ENCODE data around the gene SARDH. TPM values are rescaled to one million over a fixed set of nuclear protein-coding genes. Genes with fewer than 3 reads are reported as not detected.

Gene SARDH
- total and polyA plus RNA-seq, 2 of the 13 experiments (the other 11 are each of a cell fraction or from before 2014, with no cell fraction given) = 11.6 to 34.9 TPM

DNA sequence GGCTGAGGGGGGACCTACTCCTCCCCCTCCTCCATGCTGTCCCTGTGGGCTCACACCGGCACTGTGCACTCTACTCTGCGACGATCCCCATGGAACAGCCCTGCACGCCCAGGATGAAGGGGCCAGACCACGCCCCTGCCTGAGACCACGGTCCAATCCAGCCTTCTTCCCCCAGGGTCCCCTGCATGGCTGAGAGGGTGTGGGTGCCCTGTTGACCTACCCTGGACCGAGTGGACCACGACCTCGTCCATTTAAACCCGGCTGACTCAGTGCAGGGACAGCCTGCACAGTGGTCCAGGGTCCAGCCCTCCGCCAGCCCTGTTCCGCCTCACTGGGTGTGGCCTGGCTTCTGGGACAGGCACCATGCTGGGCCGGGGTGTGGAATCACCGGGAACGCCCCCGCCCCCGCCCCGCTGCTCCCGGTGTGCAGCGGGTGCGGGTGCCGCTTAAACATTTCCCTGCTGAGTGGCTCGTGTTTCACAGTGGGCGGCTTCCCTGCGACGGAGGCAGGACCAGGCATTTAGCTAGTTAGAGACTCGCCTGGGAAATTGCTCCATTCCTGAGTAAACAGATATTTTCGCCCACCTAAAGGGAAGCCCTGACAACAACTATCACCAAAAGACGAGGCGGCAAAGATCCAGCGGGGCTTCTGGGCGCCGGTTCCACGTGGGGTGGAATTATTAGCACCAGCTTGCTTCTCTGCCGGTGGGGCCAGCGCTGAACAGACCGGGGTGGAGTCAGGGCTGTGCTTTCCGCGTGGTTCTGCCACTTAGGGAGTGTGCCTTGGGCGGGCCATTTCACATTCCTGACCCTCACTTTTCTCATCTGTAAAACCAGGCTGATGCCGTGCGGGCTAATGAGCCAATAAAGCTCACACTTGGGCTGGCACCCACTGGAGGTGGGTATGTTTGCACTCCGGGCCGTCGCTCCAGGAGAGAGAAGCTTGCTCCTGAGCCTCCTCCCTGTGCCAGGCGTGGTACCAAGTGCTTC, 79.4 kb downstream of the SARDH start (continued):
- TF ChIP-seq, protein P1, sequence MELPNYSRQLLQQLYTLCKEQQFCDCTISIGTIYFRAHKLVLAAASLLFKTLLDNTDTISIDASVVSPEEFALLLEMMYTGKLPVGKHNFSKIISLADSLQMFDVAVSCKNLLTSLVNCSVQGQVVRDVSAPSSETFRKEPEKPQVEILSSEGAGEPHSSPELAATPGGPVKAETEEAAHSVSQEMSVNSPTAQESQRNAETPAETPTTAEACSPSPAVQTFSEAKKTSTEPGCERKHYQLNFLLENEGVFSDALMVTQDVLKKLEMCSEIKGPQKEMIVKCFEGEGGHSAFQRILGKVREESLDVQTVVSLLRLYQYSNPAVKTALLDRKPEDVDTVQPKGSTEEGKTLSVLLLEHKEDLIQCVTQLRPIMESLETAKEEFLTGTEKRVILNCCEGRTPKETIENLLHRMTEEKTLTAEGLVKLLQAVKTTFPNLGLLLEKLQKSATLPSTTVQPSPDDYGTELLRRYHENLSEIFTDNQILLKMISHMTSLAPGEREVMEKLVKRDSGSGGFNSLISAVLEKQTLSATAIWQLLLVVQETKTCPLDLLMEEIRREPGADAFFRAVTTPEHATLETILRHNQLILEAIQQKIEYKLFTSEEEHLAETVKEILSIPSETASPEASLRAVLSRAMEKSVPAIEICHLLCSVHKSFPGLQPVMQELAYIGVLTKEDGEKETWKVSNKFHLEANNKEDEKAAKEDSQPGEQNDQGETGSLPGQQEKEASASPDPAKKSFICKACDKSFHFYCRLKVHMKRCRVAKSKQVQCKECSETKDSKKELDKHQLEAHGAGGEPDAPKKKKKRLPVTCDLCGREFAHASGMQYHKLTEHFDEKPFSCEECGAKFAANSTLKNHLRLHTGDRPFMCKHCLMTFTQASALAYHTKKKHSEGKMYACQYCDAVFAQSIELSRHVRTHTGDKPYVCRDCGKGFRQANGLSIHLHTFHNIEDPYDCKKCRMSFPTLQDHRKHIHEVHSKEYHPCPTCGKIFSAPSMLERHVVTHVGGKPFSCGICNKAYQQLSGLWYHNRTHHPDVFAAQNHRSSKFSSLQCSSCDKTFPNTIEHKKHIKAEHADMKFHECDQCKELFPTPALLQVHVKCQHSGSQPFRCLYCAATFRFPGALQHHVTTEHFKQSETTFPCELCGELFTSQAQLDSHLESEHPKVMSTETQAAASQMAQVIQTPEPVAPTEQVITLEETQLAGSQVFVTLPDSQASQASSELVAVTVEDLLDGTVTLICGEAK (IDR thresholded peaks at IDR 0.05) = no peak
- TF ChIP-seq, protein P1 (CRISPR knock-in tag; IDR thresholded peaks at IDR 0.05) = 0 out of 2 replicates have a peak, but pooled peaks have one; percentile 3
- peak; percentile 40; the same call in 1 of the 2 replicates for TF ChIP-seq ZFX (CRISPR knock-in tag; IDR thresholded peaks at IDR 0.05; ENCODE audit: low read depth)
- TF ChIP-seq, protein P2, sequence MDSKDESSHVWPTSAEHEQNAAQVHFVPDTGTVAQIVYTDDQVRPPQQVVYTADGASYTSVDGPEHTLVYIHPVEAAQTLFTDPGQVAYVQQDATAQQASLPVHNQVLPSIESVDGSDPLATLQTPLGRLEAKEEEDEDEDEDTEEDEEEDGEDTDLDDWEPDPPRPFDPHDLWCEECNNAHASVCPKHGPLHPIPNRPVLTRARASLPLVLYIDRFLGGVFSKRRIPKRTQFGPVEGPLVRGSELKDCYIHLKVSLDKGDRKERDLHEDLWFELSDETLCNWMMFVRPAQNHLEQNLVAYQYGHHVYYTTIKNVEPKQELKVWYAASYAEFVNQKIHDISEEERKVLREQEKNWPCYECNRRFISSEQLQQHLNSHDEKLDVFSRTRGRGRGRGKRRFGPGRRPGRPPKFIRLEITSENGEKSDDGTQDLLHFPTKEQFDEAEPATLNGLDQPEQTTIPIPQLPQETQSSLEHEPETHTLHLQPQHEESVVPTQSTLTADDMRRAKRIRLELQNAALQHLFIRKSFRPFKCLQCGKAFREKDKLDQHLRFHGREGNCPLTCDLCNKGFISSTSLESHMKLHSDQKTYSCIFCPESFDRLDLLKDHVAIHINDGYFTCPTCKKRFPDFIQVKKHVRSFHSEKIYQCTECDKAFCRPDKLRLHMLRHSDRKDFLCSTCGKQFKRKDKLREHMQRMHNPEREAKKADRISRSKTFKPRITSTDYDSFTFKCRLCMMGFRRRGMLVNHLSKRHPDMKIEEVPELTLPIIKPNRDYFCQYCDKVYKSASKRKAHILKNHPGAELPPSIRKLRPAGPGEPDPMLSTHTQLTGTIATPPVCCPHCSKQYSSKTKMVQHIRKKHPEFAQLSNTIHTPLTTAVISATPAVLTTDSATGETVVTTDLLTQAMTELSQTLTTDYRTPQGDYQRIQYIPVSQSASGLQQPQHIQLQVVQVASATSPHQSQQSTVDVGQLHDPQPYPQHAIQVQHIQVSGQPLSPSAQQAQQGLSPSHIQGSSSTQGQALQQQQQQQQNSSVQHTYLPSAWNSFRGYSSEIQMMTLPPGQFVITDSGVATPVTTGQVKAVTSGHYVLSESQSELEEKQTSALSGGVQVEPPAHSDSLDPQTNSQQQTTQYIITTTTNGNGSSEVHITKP (CRISPR knock-in tag; IDR thresholded peaks at IDR 0.05; ENCODE audit: low read depth) = 0 out of 2 replicates have a peak, but pooled peaks have one; percentile 26
- no peak for TF ChIP-seq JUND (CRISPR knock-in tag; IDR thresholded peaks at IDR 0.05)
- no peak for TF ChIP-seq ZNF30 (CRISPR knock-in tag; IDR thresholded peaks at IDR 0.05)
- no peak; the same call in 1 of the 2 replicates for TF ChIP-seq ZNF350 (CRISPR knock-in tag; IDR thresholded peaks at IDR 0.05; ENCODE audit: borderline replicate concordance, low read depth)
- no peak for TF ChIP-seq HHEX (CRISPR knock-in tag; IDR thresholded peaks at IDR 0.05)
- no peak for TF ChIP-seq PLRG1 (conservative IDR thresholded peaks at IDR 0.05)
- TF ChIP-seq, protein P3, sequence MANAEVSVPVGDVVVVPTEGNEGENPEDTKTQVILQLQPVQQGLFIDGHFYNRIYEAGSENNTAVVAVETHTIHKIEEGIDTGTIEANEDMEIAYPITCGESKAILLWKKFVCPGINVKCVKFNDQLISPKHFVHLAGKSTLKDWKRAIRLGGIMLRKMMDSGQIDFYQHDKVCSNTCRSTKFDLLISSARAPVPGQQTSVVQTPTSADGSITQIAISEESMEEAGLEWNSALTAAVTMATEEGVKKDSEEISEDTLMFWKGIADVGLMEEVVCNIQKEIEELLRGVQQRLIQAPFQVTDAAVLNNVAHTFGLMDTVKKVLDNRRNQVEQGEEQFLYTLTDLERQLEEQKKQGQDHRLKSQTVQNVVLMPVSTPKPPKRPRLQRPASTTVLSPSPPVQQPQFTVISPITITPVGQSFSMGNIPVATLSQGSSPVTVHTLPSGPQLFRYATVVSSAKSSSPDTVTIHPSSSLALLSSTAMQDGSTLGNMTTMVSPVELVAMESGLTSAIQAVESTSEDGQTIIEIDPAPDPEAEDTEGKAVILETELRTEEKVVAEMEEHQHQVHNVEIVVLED (CRISPR knock-in tag; IDR thresholded peaks at IDR 0.05; ENCODE audit: borderline replicate concordance) = peak; percentile 59
- TF ChIP-seq, protein P4, sequence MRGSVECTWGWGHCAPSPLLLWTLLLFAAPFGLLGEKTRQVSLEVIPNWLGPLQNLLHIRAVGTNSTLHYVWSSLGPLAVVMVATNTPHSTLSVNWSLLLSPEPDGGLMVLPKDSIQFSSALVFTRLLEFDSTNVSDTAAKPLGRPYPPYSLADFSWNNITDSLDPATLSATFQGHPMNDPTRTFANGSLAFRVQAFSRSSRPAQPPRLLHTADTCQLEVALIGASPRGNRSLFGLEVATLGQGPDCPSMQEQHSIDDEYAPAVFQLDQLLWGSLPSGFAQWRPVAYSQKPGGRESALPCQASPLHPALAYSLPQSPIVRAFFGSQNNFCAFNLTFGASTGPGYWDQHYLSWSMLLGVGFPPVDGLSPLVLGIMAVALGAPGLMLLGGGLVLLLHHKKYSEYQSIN (CRISPR knock-in tag; IDR thresholded peaks at IDR 0.05; ENCODE audit: borderline replicate concordance) = no peak
